Gastroesophageal sphincter (tissue), 3 donors: ENCODE results near the gene TXNL4B.

ENCODE experiments used
- CTCF ChIP-seq, 4 experiments: fragments of 200-600 bp in 2 of 4; fragments of 450-650 bp in 2 of 4; sonication (generic) in 1 of 4; IDR thresholded peaks; one replicate each; pipeline ENCODE4 v1.5.1; 2017 to 2019; ENCODE audit warnings: antibody characterized with exemption in 4 of 4, mild to moderate bottlenecking in 2 of 4, moderate library complexity in 2 of 4
- EP300 ChIP-seq: sonication (generic); formaldehyde crosslinking; IDR thresholded peaks from one replicate; pipeline ENCODE4 v1.6.1; 2017; ENCODE audit warnings: antibody characterized with exemption, mild to moderate bottlenecking
- POLR2A ChIP-seq, 2 donors: fragments of 450-650 bp; IDR thresholded peaks; one replicate each; pipeline ENCODE4 v1.6.1; 2017; ENCODE audit warnings: antibody characterized with exemption in 2 of 2, mild to moderate bottlenecking in 2 of 2, moderate library complexity in 1 of 2
- POLR2AphosphoS5 ChIP-seq: sonication (generic); formaldehyde crosslinking; IDR thresholded peaks from one replicate; pipeline ENCODE4 v1.6.1; 2017; ENCODE audit warnings: antibody characterized with exemption

- no peak for TF ChIP-seq CTCF (IDR thresholded peaks at IDR 0.05)
- TF ChIP-seq POLR2A (IDR thresholded peaks at IDR 0.05) = no peak
- no peak for TF ChIP-seq POLR2AphosphoS5
- no peak for TF ChIP-seq EP300
Measured at GRCh38 chr16:72120026-72120425, 26.6 kb upstream of the TXNL4B start.
